HepG2 (cell line): ENCODE measurements around the gene CACNG8.

Source experiments
- CEBPZ ChIP-seq: IDR thresholded peaks from 2 replicates; pipeline ENCODE4 v1.6.1; 2012; ENCODE audit warnings: low read length, improper control_type of control experiment
- CENPX ChIP-seq: sonication (generic); formaldehyde crosslinking; IDR thresholded peaks from 2 replicates; pipeline ENCODE4 v1.9.0; 2021; ENCODE audit warnings: mild to moderate bottlenecking, missing genetic modification reagents, moderate library complexity
- KAT7 ChIP-seq: IDR thresholded peaks from 2 replicates; pipeline ENCODE4 v1.6.1; 2018; ENCODE audit warnings: borderline replicate concordance, missing compliant biosample characterization
- POLR2A ChIP-seq, 2 experiments: IDR thresholded peaks; 2 replicates each; pipeline ENCODE4 v1.6.1; 2011; ENCODE audit warnings: low read depth in 2 of 2, low read length in 2 of 2, mild to moderate bottlenecking in 1 of 2, moderate library complexity in 1 of 2; ENCODE audit not compliant: insufficient read depth in 1 of 2
- SMC3 ChIP-seq: IDR thresholded peaks from 2 replicates; pipeline ENCODE4 v1.6.1; 2011; ENCODE audit warnings: low read length, improper control_type of control experiment
- SRF ChIP-seq: IDR thresholded peaks from 2 replicates; pipeline ENCODE4 v1.6.1; 2011; ENCODE audit warnings: mild to moderate bottlenecking, low read depth, low read length, moderate library complexity
- ZMYM4 ChIP-seq: sonication (generic); formaldehyde crosslinking; IDR thresholded peaks from 2 replicates; pipeline ENCODE4 v1.8.1; 2023; ENCODE audit warnings: mild to moderate bottlenecking, missing genetic modification reagents
- ZZZ3 ChIP-seq: sonication (generic); formaldehyde crosslinking; IDR thresholded peaks from 2 replicates; pipeline ENCODE4 v1.4.0; 2020; ENCODE audit warnings: missing genetic modification reagents, mild to moderate bottlenecking, borderline replicate concordance
- TF ChIP-seq, protein P1 (sequence below): sonication (generic); formaldehyde crosslinking; IDR thresholded peaks from 2 replicates; pipeline ENCODE4 v1.5.0; 2020; ENCODE audit warnings: missing genetic modification reagents

DNA sequence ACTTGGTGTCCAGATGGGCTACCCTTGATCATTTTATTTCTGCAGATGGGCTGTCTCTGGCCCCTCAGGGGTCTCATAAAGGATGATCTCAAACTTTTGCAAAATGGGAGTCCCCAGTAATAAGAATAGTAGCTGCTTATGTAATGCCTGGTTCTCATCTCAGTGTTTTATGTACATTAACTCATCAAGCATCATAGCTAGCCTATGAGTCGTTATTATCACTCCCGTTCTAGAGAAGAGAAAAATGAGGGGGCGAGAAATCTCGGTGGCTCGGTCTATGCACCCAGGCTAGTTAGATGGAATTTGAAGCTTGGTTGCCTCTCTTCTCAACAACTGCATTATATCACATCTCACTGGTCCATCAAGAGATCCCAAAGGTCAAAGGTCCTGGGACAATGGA is 32.1 kb downstream of the CACNG8 start:
- TF ChIP-seq SRF, result no peak
- TF ChIP-seq SMC3, result no peak
- TF ChIP-seq CENPX (CRISPR knock-in tag), result no peak
- TF ChIP-seq ZZZ3 (CRISPR knock-in tag), result no peak
- TF ChIP-seq KAT7 (CRISPR knock-in tag), result no peak
- no peak for TF ChIP-seq POLR2A (IDR thresholded peaks at IDR 0.05; ENCODE audit: insufficient read depth in 1 of 2, low read depth in 2 of 2, low read length in 2 of 2)
- TF ChIP-seq CEBPZ, result no peak
- TF ChIP-seq, protein P1, sequence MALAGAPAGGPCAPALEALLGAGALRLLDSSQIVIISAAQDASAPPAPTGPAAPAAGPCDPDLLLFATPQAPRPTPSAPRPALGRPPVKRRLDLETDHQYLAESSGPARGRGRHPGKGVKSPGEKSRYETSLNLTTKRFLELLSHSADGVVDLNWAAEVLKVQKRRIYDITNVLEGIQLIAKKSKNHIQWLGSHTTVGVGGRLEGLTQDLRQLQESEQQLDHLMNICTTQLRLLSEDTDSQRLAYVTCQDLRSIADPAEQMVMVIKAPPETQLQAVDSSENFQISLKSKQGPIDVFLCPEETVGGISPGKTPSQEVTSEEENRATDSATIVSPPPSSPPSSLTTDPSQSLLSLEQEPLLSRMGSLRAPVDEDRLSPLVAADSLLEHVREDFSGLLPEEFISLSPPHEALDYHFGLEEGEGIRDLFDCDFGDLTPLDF (CRISPR knock-in tag), result no peak
- TF ChIP-seq ZMYM4 (CRISPR knock-in tag), result no peak
